Fibroblast of lung (primary cell): ENCODE results near the gene RSPH1.

Source experiments
- CTCF ChIP-seq, 2 donors: IDR thresholded peaks in 1 of 2; conservative IDR thresholded peaks in 1 of 2; 1 replicate in 1 of 2; 2 replicates in 1 of 2; pipeline ENCODE4 v1.5.1; 2011 to 2012; ENCODE audit warnings: low read length in 2 of 2, control low read depth in 1 of 2, inconsistent platforms in 1 of 2, low read depth in 1 of 2, mild to moderate bottlenecking in 1 of 2
- EZH2 ChIP-seq: IDR thresholded peaks from 2 replicates; pipeline ENCODE4 v1.5.1; 2012; ENCODE audit warnings: low read length, control low read depth, mild to moderate bottlenecking; ENCODE audit errors: missing control alignments

- no peak for TF ChIP-seq EZH2
- TF ChIP-seq CTCF (conservative IDR thresholded peaks at IDR 0.05 in 1 of 2, IDR thresholded peaks at IDR 0.05 in 1 of 2; ENCODE audit: low read depth in 1 of 2, low read length in 2 of 2) = no peak
Measured at GRCh38 chr21:42456457-42456856, 39.6 kb downstream of the RSPH1 start.
